HEK293 (cell line): Measurements from ENCODE around the gene GLI1.

Experiments
- HOXA7 ChIP-seq: sonication (generic); formaldehyde crosslinking; IDR thresholded peaks from 2 replicates; pipeline ENCODE4 v1.8.1; 2022; ENCODE audit warnings: missing genetic modification reagents, borderline replicate concordance
- OVOL3 ChIP-seq: fragments of 450-650 bp; formaldehyde crosslinking; IDR thresholded peaks from 2 replicates; pipeline ENCODE4 v1.5.1; 2016; ENCODE audit warnings: missing biosample characterization, missing genetic modification characterization
- PRDM1 ChIP-seq: fragments of 450-650 bp; formaldehyde crosslinking; IDR thresholded peaks from 2 replicates; pipeline ENCODE4; 2016; ENCODE audit warnings: missing biosample characterization, missing genetic modification characterization
- REPIN1 ChIP-seq: fragments of 450-650 bp; formaldehyde crosslinking; IDR thresholded peaks from 2 replicates; pipeline ENCODE4 v1.5.1; 2017; ENCODE audit warnings: missing biosample characterization, missing genetic modification characterization, low read depth
- SCRT2 ChIP-seq: fragments of 450-650 bp; formaldehyde crosslinking; IDR thresholded peaks from 2 replicates; pipeline ENCODE4 v1.5.1; 2016; ENCODE audit warnings: missing biosample characterization, missing genetic modification characterization
- SETDB1 ChIP-seq: IDR thresholded peaks from one replicate; pipeline ENCODE4 v1.6.1; 2017; ENCODE audit warnings: mild to moderate bottlenecking, low read length, moderate library complexity, mixed read lengths; ENCODE audit not compliant: insufficient read length
- ZBTB1 ChIP-seq: fragments of 450-650 bp; formaldehyde crosslinking; IDR thresholded peaks from 2 replicates; pipeline ENCODE4 v1.5.1; 2016; ENCODE audit warnings: missing biosample characterization, missing genetic modification characterization
- ZBTB48 ChIP-seq: fragments of 450-650 bp; formaldehyde crosslinking; IDR thresholded peaks from 2 replicates; pipeline ENCODE4 v1.5.1; 2016; ENCODE audit warnings: missing biosample characterization, missing genetic modification characterization
- ZFP3 ChIP-seq: fragments of 450-650 bp; formaldehyde crosslinking; IDR thresholded peaks from 2 replicates; pipeline ENCODE4 v1.5.1; 2016; ENCODE audit warnings: low read depth, missing biosample characterization, missing genetic modification characterization
- ZFP37 ChIP-seq: fragments of 450-650 bp; formaldehyde crosslinking; IDR thresholded peaks from 2 replicates; pipeline ENCODE4 v1.5.1; 2016; ENCODE audit warnings: missing biosample characterization, missing genetic modification characterization
- ZFP41 ChIP-seq: fragments of 450-650 bp; formaldehyde crosslinking; IDR thresholded peaks from 2 replicates; pipeline ENCODE4 v1.5.1; 2016; ENCODE audit warnings: missing biosample characterization, missing genetic modification characterization, borderline replicate concordance
- ZNF133 ChIP-seq: fragments of 450-650 bp; formaldehyde crosslinking; IDR thresholded peaks from 2 replicates; pipeline ENCODE4 v1.5.1; 2016; ENCODE audit warnings: missing biosample characterization, missing genetic modification characterization
- ZNF292 ChIP-seq: fragments of 450-650 bp; formaldehyde crosslinking; IDR thresholded peaks from 2 replicates; pipeline ENCODE4 v1.5.1; 2016; ENCODE audit warnings: low read depth, missing biosample characterization, missing genetic modification characterization, borderline replicate concordance
- ZNF302 ChIP-seq: fragments of 450-650 bp; formaldehyde crosslinking; IDR thresholded peaks from 2 replicates; pipeline ENCODE4 v1.5.1; 2016; ENCODE audit warnings: missing biosample characterization, missing genetic modification characterization, low read depth
- ZNF324 ChIP-seq: fragments of 450-650 bp; formaldehyde crosslinking; IDR thresholded peaks from 2 replicates; pipeline ENCODE4 v1.5.1; 2016; ENCODE audit warnings: missing biosample characterization, missing genetic modification characterization
- ZNF354C ChIP-seq: fragments of 450-650 bp; formaldehyde crosslinking; IDR thresholded peaks from 2 replicates; pipeline ENCODE4 v1.5.1; 2016; ENCODE audit warnings: missing biosample characterization, missing genetic modification characterization, low read depth, borderline replicate concordance
- ZNF426 ChIP-seq: fragments of 450-650 bp; formaldehyde crosslinking; IDR thresholded peaks from 2 replicates; pipeline ENCODE4 v1.5.1; 2017; ENCODE audit warnings: missing biosample characterization, missing genetic modification characterization, mild to moderate bottlenecking, inconsistent platforms, moderate library complexity
- ZNF549 ChIP-seq: fragments of 450-650 bp; IDR thresholded peaks from 2 replicates; pipeline ENCODE4 v1.5.1; 2018; ENCODE audit warnings: missing biosample characterization, missing genetic modification characterization, mild to moderate bottlenecking, inconsistent platforms, moderate library complexity
- ZNF555 ChIP-seq: fragments of 450-650 bp; formaldehyde crosslinking; conservative IDR thresholded peaks from 2 replicates; pipeline ENCODE4 v1.5.1; 2017; ENCODE audit warnings: missing biosample characterization, mild to moderate bottlenecking, missing genetic modification characterization, inconsistent platforms
- ZNF626 ChIP-seq: fragments of 450-650 bp; sonication (Bioruptor Pico); formaldehyde crosslinking; IDR thresholded peaks from 2 replicates; pipeline ENCODE4 v1.5.1; 2018; ENCODE audit warnings: missing biosample characterization, missing genetic modification characterization, inconsistent platforms
- ZNF629 ChIP-seq: fragments of 450-650 bp; formaldehyde crosslinking; IDR thresholded peaks from 2 replicates; pipeline ENCODE4 v1.5.1; 2017; ENCODE audit warnings: missing biosample characterization, missing genetic modification characterization
- ZNF658 ChIP-seq: fragments of 450-650 bp; formaldehyde crosslinking; IDR thresholded peaks from 2 replicates; pipeline ENCODE4; 2016; ENCODE audit warnings: missing biosample characterization, missing genetic modification characterization
- ZNF701 ChIP-seq: fragments of 450-650 bp; formaldehyde crosslinking; IDR thresholded peaks from 2 replicates; pipeline ENCODE4 v1.5.1; 2016; ENCODE audit warnings: missing biosample characterization, missing genetic modification characterization
- ZNF768 ChIP-seq: fragments of 450-650 bp; formaldehyde crosslinking; IDR thresholded peaks from 2 replicates; pipeline ENCODE4 v1.5.1; 2018; ENCODE audit warnings: missing biosample characterization, mild to moderate bottlenecking, missing genetic modification characterization
- ZNF792 ChIP-seq: fragments of 450-650 bp; formaldehyde crosslinking; IDR thresholded peaks from 2 replicates; pipeline ENCODE4 v1.5.1; 2016; ENCODE audit warnings: missing biosample characterization, missing genetic modification characterization
- ZXDB ChIP-seq: fragments of 450-650 bp; formaldehyde crosslinking; IDR thresholded peaks from 2 replicates; pipeline ENCODE4 v1.5.1; 2016; ENCODE audit warnings: missing biosample characterization, missing genetic modification characterization
- TF ChIP-seq, protein P1 (sequence below): fragments of 450-650 bp; formaldehyde crosslinking; IDR thresholded peaks from 2 replicates; pipeline ENCODE4 v1.5.1; 2016; ENCODE audit warnings: missing biosample characterization, missing genetic modification characterization
- TF ChIP-seq, protein P2 (sequence below): sonication (generic); formaldehyde crosslinking; IDR thresholded peaks from 2 replicates; pipeline ENCODE4 v1.8.1; 2022; ENCODE audit warnings: mild to moderate bottlenecking, moderate library complexity, missing genetic modification reagents
- TF ChIP-seq, protein P3 (sequence below): fragments of 450-650 bp; formaldehyde crosslinking; IDR thresholded peaks from 2 replicates; pipeline ENCODE4 v1.5.1; 2016; ENCODE audit warnings: missing biosample characterization, missing genetic modification characterization
- TF ChIP-seq, protein P4 (sequence below): fragments of 450-650 bp; formaldehyde crosslinking; IDR thresholded peaks from 2 replicates; pipeline ENCODE4 v1.5.1; 2016; ENCODE audit warnings: missing biosample characterization, missing genetic modification characterization
- TF ChIP-seq, protein P5 (sequence below): fragments of 450-650 bp; formaldehyde crosslinking; IDR thresholded peaks from 2 replicates; pipeline ENCODE4 v1.5.1; 2017; ENCODE audit warnings: missing biosample characterization, missing genetic modification characterization
- TF ChIP-seq, protein P6 (sequence below): fragments of 450-650 bp; formaldehyde crosslinking; IDR thresholded peaks from 2 replicates; pipeline ENCODE4 v1.5.1; 2016; ENCODE audit warnings: missing biosample characterization, missing genetic modification characterization

Gene GLI1

DNA sequence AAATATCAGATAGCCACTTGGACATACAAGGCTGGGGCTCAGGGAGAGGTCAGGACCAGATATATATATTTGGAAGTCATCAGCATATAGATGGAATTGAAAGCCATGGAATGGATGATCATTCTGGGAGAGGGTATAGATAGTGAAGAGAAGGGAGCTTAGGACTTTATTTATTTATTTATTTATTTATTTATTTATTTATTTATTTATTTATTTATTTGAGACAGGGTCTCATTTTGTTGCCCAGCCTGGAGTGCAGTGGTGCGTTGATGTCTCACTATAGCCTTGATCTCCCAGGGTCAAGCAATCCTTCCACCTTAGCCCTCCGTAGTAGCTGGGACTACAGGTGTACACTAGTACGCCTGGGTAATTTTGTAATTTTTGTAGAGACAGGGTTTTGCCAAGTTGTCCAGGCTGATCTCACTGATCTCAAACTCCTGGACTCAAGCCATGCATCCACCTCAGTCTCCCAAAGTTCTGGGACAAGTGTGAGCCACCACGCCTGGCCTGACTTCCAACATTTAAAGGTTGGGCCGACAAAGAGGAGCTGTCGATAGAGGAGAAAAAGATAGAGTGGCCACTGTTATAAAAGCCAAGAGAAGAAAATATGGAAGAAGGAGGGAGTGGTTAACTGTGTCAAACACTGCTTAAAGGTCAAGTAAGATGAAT is 13.2 kb upstream of the GLI1 start (continued):
- TF ChIP-seq, protein P1, sequence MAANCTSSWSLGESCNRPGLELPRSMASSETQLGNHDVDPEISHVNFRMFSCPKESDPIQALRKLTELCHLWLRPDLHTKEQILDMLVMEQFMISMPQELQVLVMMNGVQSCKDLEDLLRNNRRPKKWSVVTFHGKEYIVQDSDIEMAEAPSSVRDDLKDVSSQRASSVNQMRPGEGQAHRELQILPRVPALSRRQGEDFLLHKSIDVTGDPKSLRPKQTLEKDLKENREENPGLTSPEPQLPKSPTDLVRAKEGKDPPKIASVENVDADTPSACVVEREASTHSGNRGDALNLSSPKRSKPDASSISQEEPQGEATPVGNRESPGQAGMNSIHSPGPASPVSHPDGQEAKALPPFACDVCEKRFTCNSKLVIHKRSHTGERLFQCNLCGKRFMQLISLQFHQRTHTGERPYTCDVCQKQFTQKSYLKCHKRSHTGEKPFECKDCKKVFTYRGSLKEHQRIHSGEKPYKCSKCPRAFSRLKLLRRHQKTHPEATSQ (tag by site-specific recombination): no peak
- TF ChIP-seq ZNF292 (tag by site-specific recombination) (peak; percentile 66; the same call in 1 of the 2 replicates), OVOL3 (tag by site-specific recombination) (peak; percentile 63; the same call in 1 of the 2 replicates), ZNF133 (tag by site-specific recombination) (no peak), ZBTB1 (tag by site-specific recombination) (0 out of 2 replicates have a peak, but pooled peaks have one; percentile 36), ZNF768 (tag by site-specific recombination) (no peak), ZXDB (tag by site-specific recombination) (peak; percentile 63), ZNF629 (tag by site-specific recombination) (peak; percentile 40; the same call in 1 of the 2 replicates), SCRT2 (tag by site-specific recombination) (no peak), ZNF626 (tag by site-specific recombination) (no peak), SETDB1 (no peak), ZFP3 (tag by site-specific recombination) (peak; percentile 34; the same call in 1 of the 2 replicates), ZNF555 (tag by site-specific recombination) (no peak), ZNF302 (tag by site-specific recombination) (no peak), ZNF792 (tag by site-specific recombination) (no peak), REPIN1 (tag by site-specific recombination) (no peak), ZNF354C (tag by site-specific recombination) (no peak), ZNF324 (no peak), ZFP41 (tag by site-specific recombination) (no peak), ZNF658 (tag by site-specific recombination) (no peak), ZNF426 (peak; percentile 95), ZNF549 (tag by site-specific recombination) (no peak), ZBTB48 (tag by site-specific recombination) (no peak), HOXA7 (CRISPR knock-in tag) (no peak), ZFP37 (no peak), PRDM1 (no peak), ZNF701 (tag by site-specific recombination) (no peak)
- TF ChIP-seq, protein P2, sequence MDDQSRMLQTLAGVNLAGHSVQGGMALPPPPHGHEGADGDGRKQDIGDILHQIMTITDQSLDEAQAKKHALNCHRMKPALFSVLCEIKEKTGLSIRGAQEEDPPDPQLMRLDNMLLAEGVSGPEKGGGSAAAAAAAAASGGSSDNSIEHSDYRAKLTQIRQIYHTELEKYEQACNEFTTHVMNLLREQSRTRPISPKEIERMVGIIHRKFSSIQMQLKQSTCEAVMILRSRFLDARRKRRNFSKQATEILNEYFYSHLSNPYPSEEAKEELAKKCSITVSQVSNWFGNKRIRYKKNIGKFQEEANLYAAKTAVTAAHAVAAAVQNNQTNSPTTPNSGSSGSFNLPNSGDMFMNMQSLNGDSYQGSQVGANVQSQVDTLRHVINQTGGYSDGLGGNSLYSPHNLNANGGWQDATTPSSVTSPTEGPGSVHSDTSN: no peak
- TF ChIP-seq, protein P3, sequence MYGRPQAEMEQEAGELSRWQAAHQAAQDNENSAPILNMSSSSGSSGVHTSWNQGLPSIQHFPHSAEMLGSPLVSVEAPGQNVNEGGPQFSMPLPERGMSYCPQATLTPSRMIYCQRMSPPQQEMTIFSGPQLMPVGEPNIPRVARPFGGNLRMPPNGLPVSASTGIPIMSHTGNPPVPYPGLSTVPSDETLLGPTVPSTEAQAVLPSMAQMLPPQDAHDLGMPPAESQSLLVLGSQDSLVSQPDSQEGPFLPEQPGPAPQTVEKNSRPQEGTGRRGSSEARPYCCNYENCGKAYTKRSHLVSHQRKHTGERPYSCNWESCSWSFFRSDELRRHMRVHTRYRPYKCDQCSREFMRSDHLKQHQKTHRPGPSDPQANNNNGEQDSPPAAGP (tag by site-specific recombination): no peak
- TF ChIP-seq, protein P4, sequence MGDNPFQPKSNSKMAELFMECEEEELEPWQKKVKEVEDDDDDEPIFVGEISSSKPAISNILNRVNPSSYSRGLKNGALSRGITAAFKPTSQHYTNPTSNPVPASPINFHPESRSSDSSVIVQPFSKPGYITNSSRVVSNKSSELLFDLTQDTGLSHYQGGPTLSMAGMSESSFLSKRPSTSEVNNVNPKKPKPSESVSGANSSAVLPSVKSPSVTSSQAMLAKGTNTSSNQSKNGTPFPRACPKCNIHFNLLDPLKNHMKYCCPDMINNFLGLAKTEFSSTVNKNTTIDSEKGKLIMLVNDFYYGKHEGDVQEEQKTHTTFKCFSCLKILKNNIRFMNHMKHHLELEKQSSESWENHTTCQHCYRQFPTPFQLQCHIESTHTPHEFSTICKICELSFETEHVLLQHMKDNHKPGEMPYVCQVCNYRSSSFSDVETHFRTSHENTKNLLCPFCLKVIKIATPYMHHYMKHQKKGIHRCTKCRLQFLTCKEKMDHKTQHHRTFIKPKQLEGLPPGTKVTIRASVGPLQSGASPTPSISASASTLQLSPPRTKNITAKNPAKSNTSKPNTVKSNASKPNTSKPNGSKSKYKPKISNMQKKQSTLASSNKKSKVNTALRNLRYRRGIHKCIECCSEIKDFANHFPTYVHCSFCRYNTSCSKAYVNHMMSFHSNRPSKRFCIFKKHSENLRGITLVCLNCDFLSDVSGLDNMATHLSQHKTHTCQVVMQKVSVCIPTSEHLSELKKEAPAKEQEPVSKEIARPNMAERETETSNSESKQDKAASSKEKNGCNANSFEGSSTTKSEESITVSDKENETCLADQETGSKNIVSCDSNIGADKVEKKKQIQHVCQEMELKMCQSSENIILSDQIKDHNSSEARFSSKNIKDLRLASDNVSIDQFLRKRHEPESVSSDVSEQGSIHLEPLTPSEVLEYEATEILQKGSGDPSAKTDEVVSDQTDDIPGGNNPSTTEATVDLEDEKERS (tag by site-specific recombination): no peak
- TF ChIP-seq, protein P5, sequence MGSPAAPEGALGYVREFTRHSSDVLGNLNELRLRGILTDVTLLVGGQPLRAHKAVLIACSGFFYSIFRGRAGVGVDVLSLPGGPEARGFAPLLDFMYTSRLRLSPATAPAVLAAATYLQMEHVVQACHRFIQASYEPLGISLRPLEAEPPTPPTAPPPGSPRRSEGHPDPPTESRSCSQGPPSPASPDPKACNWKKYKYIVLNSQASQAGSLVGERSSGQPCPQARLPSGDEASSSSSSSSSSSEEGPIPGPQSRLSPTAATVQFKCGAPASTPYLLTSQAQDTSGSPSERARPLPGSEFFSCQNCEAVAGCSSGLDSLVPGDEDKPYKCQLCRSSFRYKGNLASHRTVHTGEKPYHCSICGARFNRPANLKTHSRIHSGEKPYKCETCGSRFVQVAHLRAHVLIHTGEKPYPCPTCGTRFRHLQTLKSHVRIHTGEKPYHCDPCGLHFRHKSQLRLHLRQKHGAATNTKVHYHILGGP (tag by site-specific recombination): no peak
- TF ChIP-seq, protein P6, sequence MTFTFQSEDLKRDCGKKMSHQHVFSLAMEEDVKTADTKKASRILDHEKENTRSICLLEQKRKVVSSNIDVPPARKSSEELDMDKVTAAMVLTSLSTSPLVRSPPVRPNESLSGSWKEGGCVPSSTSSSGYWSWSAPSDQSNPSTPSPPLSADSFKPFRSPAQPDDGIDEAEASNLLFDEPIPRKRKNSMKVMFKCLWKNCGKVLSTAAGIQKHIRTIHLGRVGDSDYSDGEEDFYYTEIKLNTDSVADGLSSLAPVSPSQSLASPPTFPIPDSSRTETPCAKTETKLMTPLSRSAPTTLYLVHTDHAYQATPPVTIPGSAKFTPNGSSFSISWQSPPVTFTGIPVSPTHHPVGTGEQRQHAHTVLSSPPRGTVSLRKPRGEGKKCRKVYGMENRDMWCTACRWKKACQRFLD (tag by site-specific recombination): no peak
